Sigmoid colon (tissue), 7 donors: ENCODE data around the gene COA4. TPM values are rescaled to one million over a fixed set of nuclear protein-coding genes. Genes with fewer than 3 reads are reported as not detected.

Source experiments
- DNase-seq: peaks from one replicate; pipeline ENCODE4 v3.0.0-alpha.2; 2019
- H3K27ac ChIP-seq, 4 donors: fragments of 200-600 bp; sonication (generic); one replicate each; pipeline ENCODE4 v1.5.1; 2016 to 2019; ENCODE audit warnings: mild to moderate bottlenecking in 1 of 4
- H3K27me3 ChIP-seq, 3 donors: fragments of 200-600 bp; sonication (generic); one replicate each; pipeline ENCODE4 v1.5.1; 2019; ENCODE audit warnings: mild to moderate bottlenecking in 1 of 3
- H3K36me3 ChIP-seq, 4 donors: fragments of 200-600 bp; sonication (generic); one replicate each; pipeline ENCODE4 v1.5.1; 2016 to 2019
- H3K4me1 ChIP-seq, 4 donors: fragments of 200-600 bp; sonication (generic); one replicate each; pipeline ENCODE4 v1.5.1; 2017 to 2019
- H3K4me3 ChIP-seq, 4 donors: fragments of 200-600 bp; sonication (generic); one replicate each; pipeline ENCODE4 v1.5.1; 2017 to 2019; ENCODE audit warnings: mild to moderate bottlenecking in 2 of 4, moderate library complexity in 1 of 4
- H3K9me3 ChIP-seq, 4 donors: fragments of 200-600 bp in 3 of 4; sonication (generic) in 3 of 4; one replicate each; pipeline versions ENCODE4 v1.5.1 to v1.6.1; 2013 to 2019
- EP300 ChIP-seq, 4 donors: sonication (generic); formaldehyde crosslinking; IDR thresholded peaks; one replicate each; pipeline ENCODE4 v1.6.1; 2017; ENCODE audit warnings: antibody characterized with exemption in 4 of 4
- POLR2A ChIP-seq, 2 donors: fragments of 450-650 bp; IDR thresholded peaks; one replicate each; pipeline ENCODE4 v1.6.1; 2016; ENCODE audit warnings: antibody characterized with exemption in 2 of 2, mild to moderate bottlenecking in 2 of 2, moderate library complexity in 2 of 2
- POLR2AphosphoS5 ChIP-seq, 4 donors: sonication (generic); formaldehyde crosslinking; IDR thresholded peaks; one replicate each; pipeline ENCODE4 v1.6.1; 2017; ENCODE audit warnings: antibody characterized with exemption in 4 of 4
- WGBS, 2 donors: extraction: QIAGEN DNeasy Blood & Tissue Kit; methylation state at CpG; one replicate each; pipeline ENCODE4 v1.1.7; 2013; 5-methylcytosine and 5-hydroxymethylcytosine counted together
- intact Hi-C: fragments of 100-400 bp; cut with DNase I; formaldehyde crosslinking; loops from one replicate; pipeline ENCODE4 v1.15.1; 2023
- polyA plus RNA-seq, 3 donors: library from polyadenylated mRNA; stranded (reverse); fragments of 200-250 nt; gene quantifications; one replicate each; pipeline ENCODE4 v1.2.3, GENCODE V29; 2013
- total RNA-seq, 4 donors: library from RNA; depleted of rRNA; stranded (reverse); fragments of >200 nt; gene quantifications; one replicate each; pipeline ENCODE4 v1.1.0, GENCODE V29; 2016
- TF ChIP-seq, protein P1 (sequence below), 4 experiments: fragments of 450-650 bp in 3 of 4; fragments of 200-600 bp in 1 of 4; IDR thresholded peaks; one replicate each; pipeline ENCODE4 v1.5.1; 2016 to 2019; ENCODE audit warnings: antibody characterized with exemption in 4 of 4, mild to moderate bottlenecking in 3 of 4, moderate library complexity in 2 of 4
- donor health status: healthy with polysubstance abuse.
- donor health status: Bipolar disorder and iron deficiency.
- donor health status: healthy.

Gene COA4
- total and polyA plus RNA-seq, 7 donors, result 64.3 to 117 (median 87.4) TPM

DNA sequence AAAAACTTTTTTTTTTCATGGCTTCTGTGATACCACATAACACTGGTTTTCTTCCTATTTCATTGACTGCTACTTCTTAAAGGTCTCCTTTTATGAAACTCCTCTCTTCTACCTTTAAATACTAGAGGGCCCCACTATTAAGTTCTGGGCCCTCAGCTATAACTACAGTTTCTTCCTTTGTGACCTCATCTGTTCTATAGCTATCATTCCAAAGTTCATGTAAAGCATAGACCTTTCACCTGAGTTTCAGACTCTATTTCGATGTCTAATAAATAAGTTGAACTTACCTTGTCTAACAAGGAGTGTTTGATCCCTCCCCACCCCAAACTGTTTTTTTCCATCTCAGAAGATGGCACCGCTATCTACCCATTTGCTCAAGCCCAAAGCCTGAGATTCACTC is 35.4 kb upstream of the COA4 start:
- intact Hi-C loops, result no loop called here
- H3K27ac ChIP-seq, result no peak overlapping the region
- peaks cover 0 to 83% (median 7%) of the 10 kb centered on the region in 4 donors for H3K36me3 ChIP-seq
- no peaks in the 10 kb centered on the region for H3K27me3 ChIP-seq
- no peaks in the 10 kb centered on the region for H3K4me1 ChIP-seq
- no peak overlapping the region for H3K4me3 ChIP-seq
- no peaks in the 10 kb centered on the region for H3K9me3 ChIP-seq
- no peak for DNase-seq
- TF ChIP-seq POLR2A (IDR thresholded peaks at IDR 0.05), result no peak
- TF ChIP-seq, protein P1, sequence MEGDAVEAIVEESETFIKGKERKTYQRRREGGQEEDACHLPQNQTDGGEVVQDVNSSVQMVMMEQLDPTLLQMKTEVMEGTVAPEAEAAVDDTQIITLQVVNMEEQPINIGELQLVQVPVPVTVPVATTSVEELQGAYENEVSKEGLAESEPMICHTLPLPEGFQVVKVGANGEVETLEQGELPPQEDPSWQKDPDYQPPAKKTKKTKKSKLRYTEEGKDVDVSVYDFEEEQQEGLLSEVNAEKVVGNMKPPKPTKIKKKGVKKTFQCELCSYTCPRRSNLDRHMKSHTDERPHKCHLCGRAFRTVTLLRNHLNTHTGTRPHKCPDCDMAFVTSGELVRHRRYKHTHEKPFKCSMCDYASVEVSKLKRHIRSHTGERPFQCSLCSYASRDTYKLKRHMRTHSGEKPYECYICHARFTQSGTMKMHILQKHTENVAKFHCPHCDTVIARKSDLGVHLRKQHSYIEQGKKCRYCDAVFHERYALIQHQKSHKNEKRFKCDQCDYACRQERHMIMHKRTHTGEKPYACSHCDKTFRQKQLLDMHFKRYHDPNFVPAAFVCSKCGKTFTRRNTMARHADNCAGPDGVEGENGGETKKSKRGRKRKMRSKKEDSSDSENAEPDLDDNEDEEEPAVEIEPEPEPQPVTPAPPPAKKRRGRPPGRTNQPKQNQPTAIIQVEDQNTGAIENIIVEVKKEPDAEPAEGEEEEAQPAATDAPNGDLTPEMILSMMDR (IDR thresholded peaks at IDR 0.05), result no peak
- TF ChIP-seq POLR2AphosphoS5 (IDR thresholded peaks at IDR 0.05), result no peak
- no peak for TF ChIP-seq EP300 (IDR thresholded peaks at IDR 0.05)
- WGBS, 2 donors, result 90 to 96% methylated on average over 2 of the region's 2 CpGs

DNA sequence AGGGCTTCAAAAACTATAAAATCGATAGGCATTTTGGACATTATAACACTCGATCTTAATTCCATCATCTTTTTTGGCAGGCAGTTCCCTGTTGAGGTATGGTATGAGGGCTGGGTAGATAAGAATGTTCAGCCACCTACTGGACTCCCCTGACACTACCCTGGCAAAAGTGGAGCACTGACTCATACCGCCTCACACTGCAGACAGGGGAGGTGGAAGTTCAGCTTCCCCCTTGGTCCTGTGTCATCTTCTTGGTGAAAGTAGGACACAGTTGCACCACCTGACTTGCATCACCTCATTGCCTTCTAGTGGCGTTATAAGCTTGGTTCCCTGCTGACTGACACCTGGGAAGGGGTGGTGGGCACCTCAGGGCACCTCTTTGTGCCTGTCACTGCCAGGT is 30.5 kb upstream of the COA4 start:
- no peak overlapping the region for H3K4me3 ChIP-seq
- intact Hi-C loops, result no loop called here
- H3K9me3 ChIP-seq, result no peaks in the 10 kb centered on the region
- 89% methylated on average over 4 of the region's 4 CpGs for WGBS, 2 donors
- H3K27ac ChIP-seq, result no peak overlapping the region
- H3K4me1 ChIP-seq, result no peaks in the 10 kb centered on the region
- no peak for DNase-seq
- no peaks in the 10 kb centered on the region for H3K27me3 ChIP-seq
- TF ChIP-seq POLR2A (IDR thresholded peaks at IDR 0.05) (no peak), POLR2AphosphoS5 (IDR thresholded peaks at IDR 0.05) (no peak), EP300 (IDR thresholded peaks at IDR 0.05) (no peak)
- TF ChIP-seq, protein P1 (IDR thresholded peaks at IDR 0.05), result no peak
- H3K36me3 ChIP-seq, result peaks cover 0 to 79% (median 2%) of the 10 kb centered on the region in 4 donors

DNA sequence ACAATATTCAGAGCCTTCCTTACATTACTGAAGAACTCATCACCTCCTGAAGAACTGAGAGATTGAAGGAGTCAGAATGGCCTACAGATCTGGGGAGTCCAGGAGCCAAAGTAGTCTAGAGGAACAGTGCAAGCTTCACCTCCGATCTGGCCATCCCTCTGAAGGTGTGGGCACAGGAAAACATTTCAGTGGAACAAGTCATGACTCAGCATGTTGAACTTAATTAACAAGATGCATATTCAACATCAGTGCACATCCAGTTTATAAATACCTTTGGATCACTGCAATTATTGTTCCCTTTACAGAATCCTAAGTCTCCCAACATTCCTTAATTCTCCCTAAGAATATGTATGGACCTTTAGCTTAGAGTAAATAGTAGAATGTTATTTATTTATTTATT is 25.7 kb upstream of the COA4 start:
- DNase-seq, result no peak
- H3K36me3 ChIP-seq, result peaks cover 0 to 75% (median 5%) of the 10 kb centered on the region in 4 donors
- no peak overlapping the region for H3K27ac ChIP-seq
- no peaks in the 10 kb centered on the region for H3K9me3 ChIP-seq
- H3K4me3 ChIP-seq, result no peak overlapping the region
- 94 to 96% methylated on average over 1 of the region's 1 CpG for WGBS, 2 donors
- intact Hi-C loops, result no loop called here
- TF ChIP-seq EP300 (IDR thresholded peaks at IDR 0.05) (no peak), POLR2AphosphoS5 (IDR thresholded peaks at IDR 0.05) (no peak), POLR2A (IDR thresholded peaks at IDR 0.05) (no peak)
- TF ChIP-seq, protein P1 (IDR thresholded peaks at IDR 0.05), result no peak
- H3K4me1 ChIP-seq, result no peaks in the 10 kb centered on the region
- H3K27me3 ChIP-seq, result no peaks in the 10 kb centered on the region

DNA sequence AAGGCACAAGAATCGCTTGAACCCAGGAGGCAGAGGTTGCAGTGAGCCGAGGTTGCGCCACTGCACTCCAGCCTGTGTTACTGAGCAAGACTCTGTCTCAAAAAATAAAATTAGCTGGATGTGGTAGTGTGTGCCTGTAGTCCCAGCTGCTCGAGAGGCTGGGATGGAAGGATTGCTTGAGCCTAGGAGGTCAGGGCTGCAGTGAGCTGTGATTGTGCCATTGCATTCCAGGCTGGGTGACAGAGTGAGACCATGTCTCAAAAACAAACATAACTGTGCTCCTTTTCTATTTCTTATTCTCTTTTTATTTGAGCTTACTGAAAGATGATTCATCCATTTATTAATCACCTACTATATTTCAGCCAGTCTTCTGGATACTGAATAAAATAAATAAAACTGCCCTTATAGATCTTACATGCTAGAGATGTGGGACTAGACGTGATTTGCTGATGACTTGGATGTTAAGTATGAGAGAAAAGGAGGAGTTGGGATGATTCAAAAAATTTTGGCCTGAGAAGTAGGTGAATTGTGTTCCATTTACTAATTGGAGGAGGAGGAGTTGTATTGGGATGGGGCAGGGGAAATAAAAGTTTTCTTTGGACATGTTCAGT is 18.2 kb upstream of the COA4 start:
- intact Hi-C loops, result no loop called here
- WGBS, 2 donors, result 94 to 95% methylated on average over 5 of the region's 5 CpGs
- no peaks in the 10 kb centered on the region for H3K9me3 ChIP-seq
- H3K4me3 ChIP-seq, result no peak overlapping the region
- DNase-seq, result no peak
- no peaks in the 10 kb centered on the region for H3K27me3 ChIP-seq
- H3K4me1 ChIP-seq, result no peaks in the 10 kb centered on the region
- no peak overlapping the region for H3K27ac ChIP-seq
- TF ChIP-seq EP300 (IDR thresholded peaks at IDR 0.05), result no peak
- TF ChIP-seq POLR2AphosphoS5 (IDR thresholded peaks at IDR 0.05), result no peak
- no peak for TF ChIP-seq POLR2A (IDR thresholded peaks at IDR 0.05)
- TF ChIP-seq, protein P1 (IDR thresholded peaks at IDR 0.05), result no peak
- peaks cover 0 to 51% (median 8%) of the 10 kb centered on the region in 4 donors for H3K36me3 ChIP-seq

DNA sequence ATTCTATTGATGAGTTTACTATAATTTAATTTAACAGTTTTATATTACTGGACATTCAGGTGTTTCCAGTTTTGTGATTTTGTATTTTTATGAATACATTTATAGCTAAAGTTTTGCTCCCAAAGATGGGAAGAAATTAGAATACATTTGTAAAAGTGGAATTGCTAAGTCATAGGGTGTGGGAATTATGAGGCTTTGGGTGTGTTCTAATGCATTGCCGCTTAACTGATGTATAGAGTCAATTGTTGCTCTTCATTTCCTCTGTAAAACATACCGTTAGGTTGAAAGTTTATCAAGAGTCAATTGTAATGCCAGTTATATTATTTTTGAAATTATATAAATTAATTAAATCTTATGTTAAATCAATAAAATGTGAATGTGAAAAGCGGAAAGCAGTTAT is 16.4 kb upstream of the COA4 start:
- WGBS, 2 donors, result 95% methylated on average over 3 of the region's 3 CpGs
- TF ChIP-seq POLR2AphosphoS5 (IDR thresholded peaks at IDR 0.05) (no peak), POLR2A (IDR thresholded peaks at IDR 0.05) (no peak), EP300 (IDR thresholded peaks at IDR 0.05) (no peak)
- TF ChIP-seq, protein P1 (IDR thresholded peaks at IDR 0.05), result no peak
- Histone ChIP-seq H3K4me3 (no peak overlapping the region), H3K27me3 (no peaks in the 10 kb centered on the region), H3K27ac (no peak overlapping the region), H3K4me1 (no peaks in the 10 kb centered on the region), H3K36me3 (peaks cover 0 to 57% (median 5%) of the 10 kb centered on the region in 4 donors), H3K9me3 (no peaks in the 10 kb centered on the region)
- intact Hi-C loops, result no loop called here
- no peak for DNase-seq
